GM13976 (cell line): ENCODE results near the gene SLC1A1.

Experiments
- DNase-seq: peaks from one replicate; pipeline ENCODE4 v3.0.0; 2012; ENCODE audit warnings: low spot score
- CTCF ChIP-seq: IDR thresholded peaks from 2 replicates; pipeline ENCODE4 v1.5.1; 2012; ENCODE audit warnings: borderline replicate concordance, mild to moderate bottlenecking; ENCODE audit not compliant: insufficient read depth; ENCODE audit errors: extremely low read depth, missing control alignments, control extremely low read depth
- in situ Hi-C: fragments of 300-500 bp; cut with MboI; formaldehyde crosslinking; loops from one replicate; pipeline ENCODE4 v1.12.0; 2022; ENCODE audit warnings: low sequenced_read_pairs, mixed read lengths, inconsistent platforms; ENCODE audit not compliant: unreplicated experiment

Gene SLC1A1

GRCh38 chr9:4591123-4591500 lies 100.8 kb downstream of the SLC1A1 start:
- DNase-seq, result no peak
- in situ Hi-C loops, result no loop called here
- no peak for TF ChIP-seq CTCF

- in situ Hi-C loops, result no loop called here
- no peak for TF ChIP-seq CTCF
- no peak for DNase-seq
These were observed 102.0 kb downstream of the SLC1A1 start for GRCh38 chr9:4592295-4592694.

GRCh38 chr9:4592886-4593285 lies 102.6 kb downstream of the SLC1A1 start:
- in situ Hi-C loops, result no loop called here
- no peak for DNase-seq
- no peak for TF ChIP-seq CTCF

- in situ Hi-C loops, result no loop called here
- no peak for DNase-seq
- no peak for TF ChIP-seq CTCF
These were observed 104.3 kb downstream of the SLC1A1 start for GRCh38 chr9:4594545-4594944.

GRCh38 chr9:4594994-4595393 lies 104.7 kb downstream of the SLC1A1 start:
- in situ Hi-C loops, result no loop called here
- DNase-seq, result peak; percentile 49
- no peak for TF ChIP-seq CTCF

- in situ Hi-C loops, result no loop called here
- no peak for TF ChIP-seq CTCF
- DNase-seq, result no peak
These were observed 106.1 kb downstream of the SLC1A1 start for GRCh38 chr9:4596165-4596922.
